HL-60 (cell line): ENCODE measurements around the gene NPB.

Experiments used
- DNase-seq, 2 experiments: peaks; one replicate each; pipeline ENCODE4 v3.0.0-alpha.2; 2010 to 2020; ENCODE audit warnings: low read depth in 1 of 2, low spot score in 1 of 2
- H3K27ac ChIP-seq: fragments of 250-450 bp; sonication (Bioruptor Pico); replicated peaks from 2 replicates; pipeline ENCODE4 v1.5.1; 2020; ENCODE audit warnings: mild to moderate bottlenecking, moderate library complexity
- H3K27me3 ChIP-seq: fragments of 250-450 bp; sonication (Bioruptor Pico); 2 replicates; pipeline ENCODE4 v1.5.1; 2021; ENCODE audit warnings: mild to moderate bottlenecking, moderate library complexity; ENCODE audit not compliant: insufficient read depth, poor library complexity, severe bottlenecking
- H3K4me3 ChIP-seq: replicated peaks from 2 replicates; pipeline ENCODE4 v1.5.1; 2011; ENCODE audit warnings: mild to moderate bottlenecking, control low read depth, low read length; ENCODE audit not compliant: insufficient read depth
- GABPA ChIP-seq: IDR thresholded peaks from 2 replicates; pipeline ENCODE4 v1.6.1; 2012; ENCODE audit warnings: low read depth
- POLR2AphosphoS5 ChIP-seq: IDR thresholded peaks from 2 replicates; pipeline ENCODE4 v1.6.1; 2012; ENCODE audit warnings: low read depth
- SPI1 ChIP-seq: IDR thresholded peaks from 2 replicates; pipeline ENCODE4 v1.6.1; 2012; ENCODE audit warnings: low read depth, mild to moderate bottlenecking, borderline replicate concordance
- TF ChIP-seq, protein P1 (sequence below): IDR thresholded peaks from one replicate; pipeline ENCODE4 v1.5.1; 2011; ENCODE audit warnings: low read length, control low read depth, inconsistent platforms; ENCODE audit not compliant: insufficient read depth
- TF ChIP-seq, protein P2 (sequence below): IDR thresholded peaks from 2 replicates; pipeline ENCODE4 v1.6.1; 2012; ENCODE audit warnings: low read depth; ENCODE audit not compliant: insufficient replicate concordance

Gene NPB

DNA sequence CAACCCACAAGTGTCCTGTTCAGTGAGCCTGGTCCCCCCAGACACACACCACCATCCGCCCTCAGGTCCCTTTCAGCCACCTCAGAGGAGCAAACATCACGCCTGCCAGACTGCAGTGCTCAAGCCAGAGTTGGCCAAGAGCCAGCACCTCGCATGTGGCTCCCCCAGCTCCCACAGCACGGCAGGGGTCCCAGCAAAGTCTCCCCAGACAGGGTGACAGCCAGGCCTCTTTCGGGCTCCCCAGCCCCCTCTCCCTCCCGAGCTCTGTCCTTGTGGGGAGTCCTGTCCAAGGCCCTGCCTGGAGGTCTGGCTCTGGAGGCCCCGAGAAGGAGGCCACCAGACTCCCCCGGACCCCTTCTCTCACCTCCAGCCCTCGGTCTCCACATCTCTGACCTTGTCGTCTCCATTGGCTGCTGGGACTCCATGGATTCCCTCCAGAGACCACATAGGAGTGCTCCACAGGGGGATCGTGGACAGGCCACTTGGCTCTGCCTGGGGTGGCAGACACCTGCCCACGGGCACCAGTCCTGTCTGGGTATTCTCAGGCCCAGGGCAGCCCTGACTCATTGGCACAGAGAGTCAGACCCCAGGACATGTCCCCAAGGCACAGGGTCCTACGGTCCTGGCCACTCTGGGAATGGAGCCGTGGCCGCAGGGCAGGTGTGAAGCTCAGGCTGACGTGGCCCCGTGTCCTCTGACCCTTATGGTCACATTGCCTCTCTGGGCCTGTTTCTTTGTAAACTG is 46.8 kb downstream of the NPB start:
- Histone ChIP-seq H3K27me3 (no peaks in the 10 kb centered on the region), H3K27ac (no peak overlapping the region), H3K4me3 (no peak overlapping the region)
- no peak for DNase-seq
- TF ChIP-seq SPI1 (no peak), GABPA (no peak)

DNA sequence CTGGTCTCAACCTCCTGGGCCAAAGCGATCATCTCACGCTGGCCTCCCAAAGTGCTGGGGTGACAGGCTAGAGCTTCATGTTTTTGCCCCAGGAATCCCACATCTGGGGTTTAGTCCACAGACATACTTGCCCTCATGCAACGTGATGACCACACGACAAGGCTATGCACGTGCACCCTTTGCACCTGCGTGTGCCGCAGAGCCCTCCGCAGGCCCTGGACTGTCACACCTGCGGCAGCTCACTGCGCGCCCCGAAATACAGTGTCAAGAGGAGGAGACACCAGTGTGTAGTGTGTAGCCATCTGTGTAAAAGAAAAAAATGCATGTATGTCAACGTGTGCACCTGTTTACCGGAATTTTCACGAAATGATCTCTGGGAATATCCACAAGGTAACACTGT is 48.5 kb downstream of the NPB start:
- Histone ChIP-seq H3K27me3 (no peaks in the 10 kb centered on the region), H3K4me3 (no peak overlapping the region), H3K27ac (no peak overlapping the region)
- TF ChIP-seq POLR2AphosphoS5, result no peak
- TF ChIP-seq, protein P1, sequence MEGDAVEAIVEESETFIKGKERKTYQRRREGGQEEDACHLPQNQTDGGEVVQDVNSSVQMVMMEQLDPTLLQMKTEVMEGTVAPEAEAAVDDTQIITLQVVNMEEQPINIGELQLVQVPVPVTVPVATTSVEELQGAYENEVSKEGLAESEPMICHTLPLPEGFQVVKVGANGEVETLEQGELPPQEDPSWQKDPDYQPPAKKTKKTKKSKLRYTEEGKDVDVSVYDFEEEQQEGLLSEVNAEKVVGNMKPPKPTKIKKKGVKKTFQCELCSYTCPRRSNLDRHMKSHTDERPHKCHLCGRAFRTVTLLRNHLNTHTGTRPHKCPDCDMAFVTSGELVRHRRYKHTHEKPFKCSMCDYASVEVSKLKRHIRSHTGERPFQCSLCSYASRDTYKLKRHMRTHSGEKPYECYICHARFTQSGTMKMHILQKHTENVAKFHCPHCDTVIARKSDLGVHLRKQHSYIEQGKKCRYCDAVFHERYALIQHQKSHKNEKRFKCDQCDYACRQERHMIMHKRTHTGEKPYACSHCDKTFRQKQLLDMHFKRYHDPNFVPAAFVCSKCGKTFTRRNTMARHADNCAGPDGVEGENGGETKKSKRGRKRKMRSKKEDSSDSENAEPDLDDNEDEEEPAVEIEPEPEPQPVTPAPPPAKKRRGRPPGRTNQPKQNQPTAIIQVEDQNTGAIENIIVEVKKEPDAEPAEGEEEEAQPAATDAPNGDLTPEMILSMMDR, result no peak
- TF ChIP-seq GABPA, result no peak
- TF ChIP-seq, protein P2, sequence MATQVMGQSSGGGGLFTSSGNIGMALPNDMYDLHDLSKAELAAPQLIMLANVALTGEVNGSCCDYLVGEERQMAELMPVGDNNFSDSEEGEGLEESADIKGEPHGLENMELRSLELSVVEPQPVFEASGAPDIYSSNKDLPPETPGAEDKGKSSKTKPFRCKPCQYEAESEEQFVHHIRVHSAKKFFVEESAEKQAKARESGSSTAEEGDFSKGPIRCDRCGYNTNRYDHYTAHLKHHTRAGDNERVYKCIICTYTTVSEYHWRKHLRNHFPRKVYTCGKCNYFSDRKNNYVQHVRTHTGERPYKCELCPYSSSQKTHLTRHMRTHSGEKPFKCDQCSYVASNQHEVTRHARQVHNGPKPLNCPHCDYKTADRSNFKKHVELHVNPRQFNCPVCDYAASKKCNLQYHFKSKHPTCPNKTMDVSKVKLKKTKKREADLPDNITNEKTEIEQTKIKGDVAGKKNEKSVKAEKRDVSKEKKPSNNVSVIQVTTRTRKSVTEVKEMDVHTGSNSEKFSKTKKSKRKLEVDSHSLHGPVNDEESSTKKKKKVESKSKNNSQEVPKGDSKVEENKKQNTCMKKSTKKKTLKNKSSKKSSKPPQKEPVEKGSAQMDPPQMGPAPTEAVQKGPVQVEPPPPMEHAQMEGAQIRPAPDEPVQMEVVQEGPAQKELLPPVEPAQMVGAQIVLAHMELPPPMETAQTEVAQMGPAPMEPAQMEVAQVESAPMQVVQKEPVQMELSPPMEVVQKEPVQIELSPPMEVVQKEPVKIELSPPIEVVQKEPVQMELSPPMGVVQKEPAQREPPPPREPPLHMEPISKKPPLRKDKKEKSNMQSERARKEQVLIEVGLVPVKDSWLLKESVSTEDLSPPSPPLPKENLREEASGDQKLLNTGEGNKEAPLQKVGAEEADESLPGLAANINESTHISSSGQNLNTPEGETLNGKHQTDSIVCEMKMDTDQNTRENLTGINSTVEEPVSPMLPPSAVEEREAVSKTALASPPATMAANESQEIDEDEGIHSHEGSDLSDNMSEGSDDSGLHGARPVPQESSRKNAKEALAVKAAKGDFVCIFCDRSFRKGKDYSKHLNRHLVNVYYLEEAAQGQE, result no peak
- no peak for TF ChIP-seq SPI1
- no peak for DNase-seq

DNA sequence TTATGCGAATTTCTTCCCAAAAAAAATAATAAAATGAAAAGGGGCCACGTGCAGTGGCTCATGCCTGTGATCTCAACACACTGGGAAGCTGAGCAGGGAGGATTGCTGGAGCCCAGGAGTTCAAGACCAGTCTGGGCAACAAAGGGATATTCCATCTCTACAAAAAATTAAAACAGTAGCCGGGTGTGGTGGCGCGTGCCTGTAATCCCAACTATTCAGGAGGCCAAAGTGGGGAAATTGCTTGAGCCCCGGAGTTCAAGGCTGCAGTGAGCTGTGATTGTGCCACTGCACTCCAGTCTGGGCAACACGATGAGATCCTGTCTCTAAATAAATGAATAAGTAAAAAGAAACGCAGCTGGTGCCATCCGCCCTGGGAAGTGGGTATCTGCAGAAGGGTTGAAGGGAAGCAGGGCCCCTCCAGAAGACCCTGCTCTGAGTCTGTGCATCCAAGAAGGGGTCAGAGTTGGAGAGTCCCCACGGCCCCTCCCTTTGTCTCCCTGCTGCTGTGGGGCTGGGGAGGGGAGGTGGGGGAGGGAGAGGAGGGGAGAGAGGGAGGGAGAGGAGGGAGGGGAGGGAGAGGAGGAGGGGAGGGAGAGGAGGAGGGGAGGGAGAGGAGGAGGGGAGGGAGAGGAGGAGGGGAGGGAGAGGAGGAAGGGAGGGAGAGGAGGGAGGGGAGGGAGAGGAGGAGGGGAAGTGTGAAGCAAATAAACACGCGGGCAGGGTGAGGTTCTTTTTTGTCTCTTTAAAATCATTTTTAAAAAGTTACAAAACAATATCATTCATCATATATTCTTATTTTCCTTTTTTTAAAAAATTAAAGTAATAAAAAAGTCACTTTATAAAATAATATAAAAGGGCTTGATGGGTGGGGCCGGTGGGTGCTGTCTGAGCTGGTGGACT is 50.0 kb downstream of the NPB start:
- Histone ChIP-seq H3K27me3 (no peaks in the 10 kb centered on the region), H3K4me3 (no peak overlapping the region), H3K27ac (no peak overlapping the region)
- DNase-seq, result no peak
- TF ChIP-seq SPI1 (no peak), GABPA (no peak), POLR2AphosphoS5 (no peak)
- TF ChIP-seq, protein P1, result no peak
- TF ChIP-seq, protein P2, result no peak
